VCaP (cell line): ENCODE measurements around the gene CPEB4.
A peak's percentile ranks its signal among the peaks of the same experiment; 100 is the strongest.

ENCODE experiments used
- H3K27ac ChIP-seq: fragments of 450-650 bp; 2 replicates; pipeline ENCODE4 v1.5.1; 2017
- CTCF ChIP-seq: fragments of 450-650 bp; conservative IDR thresholded peaks from 2 replicates; pipeline ENCODE4 v1.5.1; 2017; ENCODE audit warnings: mild to moderate bottlenecking, moderate library complexity

Gene CPEB4

GRCh38 chr5:173881811-173882575, 6.2 kb upstream of the CPEB4 start:
- H3K27ac ChIP-seq: no peak overlapping the region
- TF ChIP-seq CTCF: no peak

- H3K27ac ChIP-seq: no peak overlapping the region
These were observed 5.5 kb upstream of the CPEB4 start for GRCh38 chr5:173882632-173883031.

DNA sequence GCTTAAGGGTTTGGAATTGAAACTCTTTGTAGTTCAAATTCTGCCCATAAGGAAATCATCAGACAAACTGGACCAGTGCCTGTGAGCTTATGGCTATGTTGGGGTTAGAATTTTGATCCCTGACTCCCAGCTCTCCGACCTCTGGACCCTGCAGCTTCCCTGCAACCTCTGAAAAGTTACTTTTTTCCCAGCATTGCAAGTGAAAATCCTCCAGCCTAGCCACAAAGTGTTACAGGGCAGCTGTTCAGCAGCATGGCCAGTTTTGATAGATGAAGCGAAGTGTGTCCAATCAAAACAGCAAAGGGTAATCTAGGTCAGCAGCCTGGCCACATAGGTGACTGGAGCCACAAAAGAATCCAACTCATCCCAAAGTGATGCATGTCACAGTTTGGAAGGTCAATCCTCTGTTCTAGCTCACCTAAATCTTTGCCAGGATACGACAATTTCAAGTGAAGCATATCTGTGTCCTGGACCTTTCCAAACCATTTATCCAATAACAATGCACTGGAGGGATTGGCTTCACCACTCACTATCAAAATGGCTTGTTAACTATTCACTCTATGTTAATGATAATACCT, 4.7 kb upstream of the CPEB4 start:
- no peak overlapping the region for H3K27ac ChIP-seq
- TF ChIP-seq CTCF: no peak

More at GRCh38 chr5:173882632-173883031, 5.5 kb upstream of the CPEB4 start:
- TF ChIP-seq CTCF: no peak

DNA sequence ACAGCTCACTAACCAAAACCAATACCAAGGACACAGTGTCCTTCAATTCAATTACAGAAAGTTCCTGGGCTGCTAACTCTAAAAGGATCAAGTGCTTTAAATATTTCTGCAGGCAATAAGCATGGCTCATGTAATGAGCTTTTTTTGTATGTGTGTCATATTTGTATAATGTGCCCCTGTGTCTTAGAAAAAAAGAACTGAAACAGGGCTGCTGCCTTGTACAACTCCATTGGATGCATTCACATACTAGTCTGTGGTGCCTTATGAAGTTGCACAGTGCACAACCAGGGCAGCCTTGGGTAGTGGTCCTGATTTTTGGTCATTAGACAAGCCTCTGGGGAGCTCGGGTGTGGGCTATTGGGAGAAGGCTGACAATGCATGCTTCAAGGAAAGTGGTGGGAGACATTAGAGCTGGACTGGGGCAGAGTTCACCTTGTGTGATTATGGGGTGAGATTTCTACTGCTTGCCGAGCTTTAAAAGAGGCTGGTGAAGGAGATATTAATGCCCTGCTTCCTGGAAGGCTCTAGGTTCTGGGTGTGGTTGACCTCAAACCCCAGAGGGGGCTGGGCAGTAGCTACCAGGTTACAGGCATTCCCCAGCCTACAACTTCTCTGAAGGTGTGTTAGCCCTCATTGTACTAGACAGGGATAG, 3.6 kb upstream of the CPEB4 start:
- H3K27ac ChIP-seq: peak overlapping the region; percentile 68
- TF ChIP-seq CTCF: no peak

DNA sequence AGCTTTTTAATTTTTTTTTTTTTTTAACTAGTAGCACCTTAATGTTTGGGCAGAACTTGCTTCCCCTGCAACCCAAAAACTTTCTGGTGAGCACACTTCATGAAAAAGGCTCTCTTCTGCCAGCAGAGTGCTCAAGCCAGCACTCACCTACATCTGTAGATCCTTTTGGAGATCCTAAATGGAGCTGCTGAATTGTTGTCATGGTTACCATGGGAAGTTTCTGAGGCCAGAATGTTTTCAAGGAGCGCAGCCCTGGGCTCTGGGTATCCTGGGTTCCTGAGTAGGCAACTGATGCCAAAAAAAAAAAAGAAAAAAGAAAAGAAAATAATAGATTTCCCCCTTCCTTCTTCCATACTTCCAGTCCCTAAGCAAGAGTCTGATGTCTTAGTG, 3.1 kb upstream of the CPEB4 start:
- H3K27ac ChIP-seq: peak overlapping the region; percentile 68
- TF ChIP-seq CTCF: no peak

GRCh38 chr5:173885475-173886010, 2.6 kb upstream of the CPEB4 start:
- peak; percentile 64 for TF ChIP-seq CTCF
- H3K27ac ChIP-seq: peak overlapping the region; percentile 68

- TF ChIP-seq CTCF: no peak
- H3K27ac ChIP-seq: peak overlapping the region; percentile 68
These were observed 2.0 kb upstream of the CPEB4 start for GRCh38 chr5:173886150-173886549.
